Nephron (organoid): Measurements from ENCODE around the gene DAO.
A peak's percentile ranks its signal among the peaks of the same experiment; 100 is the strongest.
"Not testable (repeated sequence)": the region's sequence is repeated elsewhere in the genome, so short reads cannot be mapped to it uniquely, and the experiment has no call there.

Experiments
- H3K27ac Mint-ChIP-seq, 3 experiments: 2 replicates each; pipeline ENCODE4 v1.8.0; 2020; ENCODE audit warnings: mixed read lengths in 3 of 3, mild to moderate bottlenecking in 2 of 3, moderate library complexity in 1 of 3
- H3K27me3 Mint-ChIP-seq: 2 replicates; pipeline ENCODE4 v1.8.0; 2021; ENCODE audit warnings: low read depth, mild to moderate bottlenecking, moderate library complexity, mixed read lengths
- H3K36me3 Mint-ChIP-seq: 2 replicates; pipeline ENCODE4 v1.8.0; 2020; ENCODE audit warnings: low read depth, mixed read lengths
- H3K4me1 Mint-ChIP-seq: 2 replicates; pipeline ENCODE4 v1.8.0; 2020; ENCODE audit warnings: mixed read lengths
- H3K4me3 Mint-ChIP-seq, 3 experiments: 2 replicates each; pipeline ENCODE4 v1.8.0; 2020; ENCODE audit warnings: mild to moderate bottlenecking in 3 of 3, mixed read lengths in 3 of 3, moderate library complexity in 2 of 3
- H3K9me3 Mint-ChIP-seq: 2 replicates; pipeline ENCODE4 v1.8.0; 2020; ENCODE audit warnings: mixed read lengths
- TF ChIP-seq, protein P1 (sequence below), 3 experiments: fragments of 200-600 bp; sonication (generic); IDR thresholded peaks; one replicate each; pipeline ENCODE4 v1.5.0; 2021; ENCODE audit warnings: antibody characterized with exemption in 3 of 3; ENCODE audit not compliant: unreplicated experiment in 3 of 3

The DAO gene

DNA sequence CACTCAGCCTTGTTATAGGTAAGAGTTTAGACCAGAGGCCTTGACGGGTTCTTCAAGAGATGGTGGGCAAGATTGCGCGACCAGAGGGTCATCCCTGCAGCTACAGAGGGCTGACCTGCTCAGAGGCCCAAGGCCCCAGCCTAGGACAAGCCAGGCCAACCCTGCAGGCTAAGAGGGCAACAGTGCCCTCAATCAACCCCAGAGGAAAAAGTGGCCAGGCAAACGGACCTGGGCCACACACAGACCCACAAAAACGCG is 23.8 kb upstream of the DAO start:
- no peaks in the 10 kb centered on the region for H3K27me3 Mint-ChIP-seq
- TF ChIP-seq, protein P1, sequence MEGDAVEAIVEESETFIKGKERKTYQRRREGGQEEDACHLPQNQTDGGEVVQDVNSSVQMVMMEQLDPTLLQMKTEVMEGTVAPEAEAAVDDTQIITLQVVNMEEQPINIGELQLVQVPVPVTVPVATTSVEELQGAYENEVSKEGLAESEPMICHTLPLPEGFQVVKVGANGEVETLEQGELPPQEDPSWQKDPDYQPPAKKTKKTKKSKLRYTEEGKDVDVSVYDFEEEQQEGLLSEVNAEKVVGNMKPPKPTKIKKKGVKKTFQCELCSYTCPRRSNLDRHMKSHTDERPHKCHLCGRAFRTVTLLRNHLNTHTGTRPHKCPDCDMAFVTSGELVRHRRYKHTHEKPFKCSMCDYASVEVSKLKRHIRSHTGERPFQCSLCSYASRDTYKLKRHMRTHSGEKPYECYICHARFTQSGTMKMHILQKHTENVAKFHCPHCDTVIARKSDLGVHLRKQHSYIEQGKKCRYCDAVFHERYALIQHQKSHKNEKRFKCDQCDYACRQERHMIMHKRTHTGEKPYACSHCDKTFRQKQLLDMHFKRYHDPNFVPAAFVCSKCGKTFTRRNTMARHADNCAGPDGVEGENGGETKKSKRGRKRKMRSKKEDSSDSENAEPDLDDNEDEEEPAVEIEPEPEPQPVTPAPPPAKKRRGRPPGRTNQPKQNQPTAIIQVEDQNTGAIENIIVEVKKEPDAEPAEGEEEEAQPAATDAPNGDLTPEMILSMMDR (IDR thresholded peaks at IDR 0.05; ENCODE audit: unreplicated experiment in 3 of 3) = no peak
- H3K9me3 Mint-ChIP-seq = no peaks in the 10 kb centered on the region
- H3K4me1 Mint-ChIP-seq = peaks cover 57% of the 10 kb centered on the region
- peaks cover 32% of the 10 kb centered on the region for H3K36me3 Mint-ChIP-seq
- H3K4me3 Mint-ChIP-seq = peak overlapping the region; percentile 91 to 95 (median 94)
- peak overlapping the region; percentile 89 to 95 (median 94) for H3K27ac Mint-ChIP-seq

DNA sequence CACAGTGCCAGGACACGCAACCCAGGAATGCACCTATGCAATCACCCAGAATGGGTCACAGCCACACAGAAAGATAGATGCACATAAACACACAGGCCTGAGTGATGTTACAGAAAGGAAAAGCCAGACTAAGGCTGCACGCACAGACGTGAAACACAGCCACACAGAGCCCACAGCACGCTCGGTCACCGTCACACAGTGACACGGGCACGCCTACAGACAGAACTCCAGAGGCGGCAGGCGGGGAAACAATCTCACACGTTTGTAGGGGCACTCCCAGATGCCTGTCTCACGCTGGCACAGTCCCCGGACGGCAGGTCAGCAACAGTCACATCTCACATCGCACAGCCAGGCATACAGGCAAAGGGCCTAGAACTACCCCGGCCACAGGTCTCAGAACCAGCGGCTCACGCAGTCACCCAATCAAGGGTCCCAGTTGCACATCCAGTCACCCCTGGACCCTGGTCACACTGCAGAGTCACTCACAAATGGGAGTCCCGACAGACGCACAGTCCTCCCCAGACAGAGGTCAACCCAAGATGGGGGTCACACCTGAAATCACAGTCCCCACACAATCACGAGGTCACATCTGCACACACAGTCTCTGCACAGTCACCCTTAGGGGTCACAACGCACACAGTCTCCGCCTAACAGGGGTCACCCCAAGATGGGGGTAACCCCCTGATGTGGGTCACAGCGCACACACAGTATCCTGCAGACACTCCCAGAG is 23.3 kb upstream of the DAO start:
- TF ChIP-seq, protein P1 (IDR thresholded peaks at IDR 0.05; ENCODE audit: unreplicated experiment in 3 of 3) = no peak
- H3K27me3 Mint-ChIP-seq = peaks cover 3% of the 10 kb centered on the region
- peak overlapping the region; percentile 89 to 95 (median 94) for H3K27ac Mint-ChIP-seq
- peak overlapping the region; percentile 91 to 95 (median 94) for H3K4me3 Mint-ChIP-seq
- H3K9me3 Mint-ChIP-seq = no peaks in the 10 kb centered on the region
- H3K36me3 Mint-ChIP-seq = peaks cover 27% of the 10 kb centered on the region
- peaks cover 53% of the 10 kb centered on the region for H3K4me1 Mint-ChIP-seq

DNA sequence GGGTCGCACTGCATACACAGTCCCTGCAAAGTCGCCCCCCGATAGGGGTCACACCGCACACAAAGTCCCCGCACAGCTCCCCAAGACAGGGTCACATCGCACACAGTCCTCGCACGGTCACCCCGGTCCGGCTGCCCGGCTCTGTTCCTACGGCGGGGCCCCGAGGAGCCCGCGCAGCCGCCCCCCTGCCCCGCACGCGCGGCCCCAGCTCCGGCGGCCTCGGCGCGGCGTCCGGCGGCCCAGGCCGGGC is 22.8 kb upstream of the DAO start:
- peaks cover 3% of the 10 kb centered on the region for H3K27me3 Mint-ChIP-seq
- TF ChIP-seq, protein P1 (IDR thresholded peaks at IDR 0.05; ENCODE audit: unreplicated experiment in 3 of 3) = no peak
- H3K36me3 Mint-ChIP-seq = peaks cover 23% of the 10 kb centered on the region
- H3K9me3 Mint-ChIP-seq = no peaks in the 10 kb centered on the region
- H3K4me1 Mint-ChIP-seq = peaks cover 50% of the 10 kb centered on the region
- peak overlapping the region; percentile 89 to 95 (median 94) for H3K27ac Mint-ChIP-seq
- peak overlapping the region; percentile 91 to 95 (median 94) for H3K4me3 Mint-ChIP-seq

DNA sequence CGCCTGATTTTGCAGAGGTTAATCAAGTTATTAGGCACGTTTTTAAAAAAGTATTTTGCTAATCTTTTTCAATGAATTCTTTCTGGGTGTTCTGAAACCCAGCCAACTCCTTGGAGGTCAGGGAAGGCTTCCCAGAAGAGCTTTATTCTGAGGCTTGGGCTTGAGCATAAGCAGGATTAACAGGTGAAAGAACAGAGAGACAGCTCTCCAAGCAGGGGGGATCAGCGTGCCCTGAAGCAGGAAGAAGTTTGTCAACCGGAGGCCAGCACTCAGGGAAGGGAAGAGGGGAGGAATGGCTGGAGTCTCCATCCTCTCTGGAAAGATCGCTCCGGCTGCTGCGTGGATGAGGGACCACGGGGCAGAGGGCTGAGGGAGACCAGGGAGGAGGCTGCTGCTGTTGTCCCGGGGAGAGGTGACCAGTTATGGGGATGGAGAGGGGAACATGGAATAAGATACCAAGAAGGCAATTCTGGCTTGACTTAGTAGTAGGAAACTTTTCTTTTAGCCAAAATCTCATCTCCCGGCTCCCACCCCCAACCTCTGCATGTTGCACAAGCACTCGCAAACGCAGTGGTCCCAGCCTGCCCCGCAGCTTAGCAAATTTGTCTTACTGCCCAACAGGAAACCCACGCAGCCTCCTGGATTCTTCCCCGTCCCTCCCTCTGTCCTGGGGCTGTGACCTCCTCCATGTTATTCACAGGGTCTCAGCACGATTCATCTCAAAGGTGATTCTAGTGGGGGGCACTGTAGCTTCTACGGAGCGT is 21.4 kb upstream of the DAO start:
- H3K36me3 Mint-ChIP-seq = peaks cover 13% of the 10 kb centered on the region
- H3K27ac Mint-ChIP-seq = peak overlapping the region; percentile 20 to 68 (median 35)
- peak overlapping the region; percentile 80 to 91 (median 81) for H3K4me3 Mint-ChIP-seq
- H3K9me3 Mint-ChIP-seq = peaks cover 2% of the 10 kb centered on the region
- TF ChIP-seq, protein P1 (IDR thresholded peaks at IDR 0.05; ENCODE audit: unreplicated experiment in 3 of 3) = no peak
- H3K27me3 Mint-ChIP-seq = peaks cover 3% of the 10 kb centered on the region
- peaks cover 39% of the 10 kb centered on the region for H3K4me1 Mint-ChIP-seq

DNA sequence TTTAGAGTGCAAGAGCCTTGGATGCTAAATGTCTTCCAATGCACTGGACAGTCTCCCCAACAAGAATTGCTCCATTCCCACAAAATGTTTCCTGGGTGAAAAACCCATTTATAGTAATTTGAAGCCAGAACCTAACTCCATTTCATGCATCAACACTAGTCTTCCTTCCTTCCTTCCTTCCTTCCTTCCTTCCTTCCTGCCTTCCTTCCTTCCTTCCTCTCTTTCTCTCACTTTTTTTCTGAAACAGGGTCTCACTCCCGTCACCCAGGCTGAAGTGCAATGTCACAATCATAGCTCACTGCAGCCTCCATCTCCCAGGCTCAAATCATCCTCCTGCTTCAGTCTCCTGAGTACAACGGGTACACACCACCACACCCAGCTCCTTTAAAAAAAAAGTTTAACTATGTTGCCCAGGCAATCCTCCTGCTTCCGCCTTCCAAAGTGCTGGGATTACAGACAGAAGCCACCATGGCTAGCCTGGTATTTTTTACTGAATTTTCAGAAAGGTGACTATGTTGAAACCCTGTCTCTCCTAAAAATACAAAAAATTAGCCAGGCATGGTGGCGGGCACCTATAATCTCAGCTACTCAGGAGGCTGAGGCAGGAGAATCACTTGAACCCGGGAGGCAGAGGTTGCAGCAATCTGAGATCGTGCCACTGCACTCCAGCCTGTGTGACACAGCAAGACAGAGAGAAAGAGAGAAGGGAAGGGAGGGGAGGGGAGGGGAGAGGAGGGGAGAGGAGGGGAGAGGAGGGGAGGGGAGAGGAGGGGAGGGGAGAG is 20.6 kb upstream of the DAO start:
- peak overlapping the region; percentile 20 to 68 (median 35) for H3K27ac Mint-ChIP-seq
- H3K4me3 Mint-ChIP-seq = peak overlapping the region; percentile 80 to 91 (median 81)
- peaks cover 31% of the 10 kb centered on the region for H3K4me1 Mint-ChIP-seq
- H3K9me3 Mint-ChIP-seq, H3K27me3 Mint-ChIP-seq, H3K36me3 Mint-ChIP-seq: not testable (repeated sequence)

DNA sequence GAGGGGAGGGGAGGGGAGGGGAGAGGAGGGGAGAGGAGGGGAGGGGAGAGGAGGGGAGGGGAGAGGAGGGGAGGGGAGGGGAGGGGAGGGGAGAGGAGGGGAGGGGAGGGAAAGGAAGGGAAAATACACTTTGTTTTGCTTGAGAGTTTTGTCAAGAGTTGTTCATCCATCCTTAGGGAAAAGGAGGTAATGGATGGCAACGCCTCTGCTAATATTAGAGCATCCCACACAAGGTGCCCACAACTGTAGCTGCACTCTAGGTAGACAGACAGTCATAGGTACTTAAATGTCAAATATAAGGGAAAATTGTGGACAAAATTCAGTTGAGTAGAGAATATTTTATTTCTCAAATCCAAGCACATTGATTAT is 20.0 kb upstream of the DAO start:
- no peak overlapping the region for H3K27ac Mint-ChIP-seq
- H3K4me3 Mint-ChIP-seq = peak overlapping the region in 1 of 3 experiments; percentile 30
- peaks cover 2% of the 10 kb centered on the region for H3K9me3 Mint-ChIP-seq
- H3K4me1 Mint-ChIP-seq = peaks cover 29% of the 10 kb centered on the region
- peaks cover 3% of the 10 kb centered on the region for H3K27me3 Mint-ChIP-seq
- TF ChIP-seq, protein P1 (IDR thresholded peaks at IDR 0.05; ENCODE audit: unreplicated experiment in 3 of 3) = no peak
- H3K36me3 Mint-ChIP-seq = peaks cover 3% of the 10 kb centered on the region
